Adrenal gland (tissue), 5 donors: ENCODE data around the gene IQCE.

Source experiments
- POLR2A ChIP-seq, 2 donors: fragments of 450-650 bp; IDR thresholded peaks; one replicate each; pipeline ENCODE4 v1.6.1; 2017; ENCODE audit warnings: antibody characterized with exemption in 2 of 2, mild to moderate bottlenecking in 2 of 2, moderate library complexity in 1 of 2
- TF ChIP-seq, protein P1 (sequence below), 6 experiments: fragments of 450-650 bp in 4 of 6; fragments of 200-600 bp in 2 of 6; sonication (generic) in 1 of 6; IDR thresholded peaks; 1 replicate in 5 of 6; 2 replicates in 1 of 6; pipeline versions ENCODE4 v1.5.1 to v1.8.0; 2016 to 2021; ENCODE audit warnings: antibody characterized with exemption in 6 of 6, mild to moderate bottlenecking in 2 of 6, moderate library complexity in 1 of 6
- donor health status: DM: no; HTN: no; CAD: no.

DNA sequence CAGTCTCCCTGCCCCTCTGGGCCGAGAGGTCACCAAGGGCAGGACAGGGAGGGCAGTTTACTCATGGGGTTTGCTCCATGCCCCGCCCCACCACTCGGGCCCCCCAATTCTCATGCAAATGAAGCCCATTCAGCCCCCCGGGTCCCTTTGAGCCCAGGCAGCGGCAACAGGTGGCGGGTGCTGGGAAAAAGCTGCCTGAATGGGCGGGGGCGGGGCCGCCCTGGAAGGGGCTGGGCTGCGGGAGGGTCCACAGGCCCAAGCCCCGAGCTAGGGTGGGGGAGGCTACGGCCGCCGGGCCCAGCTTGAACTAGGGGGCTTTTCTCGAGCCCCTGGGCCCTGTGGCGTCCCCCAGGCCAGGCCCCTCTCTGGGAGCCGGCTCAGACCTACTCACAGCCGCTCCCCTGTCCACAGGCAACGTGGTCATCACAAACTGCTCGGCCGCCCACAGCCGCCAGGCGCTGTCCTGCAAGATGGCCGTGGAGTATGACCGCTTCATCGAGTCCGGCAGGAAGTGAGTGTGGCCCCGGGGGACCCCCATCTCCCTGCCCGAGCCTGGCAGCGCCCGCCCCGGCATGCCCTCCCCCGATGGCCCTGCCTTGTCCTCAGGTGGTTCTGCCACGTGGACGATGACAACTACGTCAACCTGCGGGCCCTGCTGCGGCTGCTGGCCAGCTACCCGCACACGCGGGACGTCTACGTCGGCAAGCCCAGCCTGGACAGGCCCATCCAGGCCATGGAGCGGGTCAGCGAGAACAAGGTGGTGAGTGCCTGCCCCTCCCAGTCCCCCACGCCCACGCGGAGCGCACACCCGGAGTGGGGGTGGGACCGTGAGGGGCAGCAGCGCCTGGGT lies 33.7 kb upstream of the IQCE start:
- no peak for TF ChIP-seq POLR2A (IDR thresholded peaks at IDR 0.05)
- TF ChIP-seq, protein P1, sequence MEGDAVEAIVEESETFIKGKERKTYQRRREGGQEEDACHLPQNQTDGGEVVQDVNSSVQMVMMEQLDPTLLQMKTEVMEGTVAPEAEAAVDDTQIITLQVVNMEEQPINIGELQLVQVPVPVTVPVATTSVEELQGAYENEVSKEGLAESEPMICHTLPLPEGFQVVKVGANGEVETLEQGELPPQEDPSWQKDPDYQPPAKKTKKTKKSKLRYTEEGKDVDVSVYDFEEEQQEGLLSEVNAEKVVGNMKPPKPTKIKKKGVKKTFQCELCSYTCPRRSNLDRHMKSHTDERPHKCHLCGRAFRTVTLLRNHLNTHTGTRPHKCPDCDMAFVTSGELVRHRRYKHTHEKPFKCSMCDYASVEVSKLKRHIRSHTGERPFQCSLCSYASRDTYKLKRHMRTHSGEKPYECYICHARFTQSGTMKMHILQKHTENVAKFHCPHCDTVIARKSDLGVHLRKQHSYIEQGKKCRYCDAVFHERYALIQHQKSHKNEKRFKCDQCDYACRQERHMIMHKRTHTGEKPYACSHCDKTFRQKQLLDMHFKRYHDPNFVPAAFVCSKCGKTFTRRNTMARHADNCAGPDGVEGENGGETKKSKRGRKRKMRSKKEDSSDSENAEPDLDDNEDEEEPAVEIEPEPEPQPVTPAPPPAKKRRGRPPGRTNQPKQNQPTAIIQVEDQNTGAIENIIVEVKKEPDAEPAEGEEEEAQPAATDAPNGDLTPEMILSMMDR (IDR thresholded peaks at IDR 0.05), result no peak
